ENCODE measurements around the gene PCDHA8. TPM values are rescaled to one million over a fixed set of nuclear protein-coding genes. Genes with fewer than 3 reads are reported as not detected.

PCDHA8 gene
- total and polyA plus RNA-seq, 2 of the 13 experiments (the other 11 are each of a cell fraction or from before 2014, with no cell fraction given) = 0.03 to 0.11 TPM

DNA sequence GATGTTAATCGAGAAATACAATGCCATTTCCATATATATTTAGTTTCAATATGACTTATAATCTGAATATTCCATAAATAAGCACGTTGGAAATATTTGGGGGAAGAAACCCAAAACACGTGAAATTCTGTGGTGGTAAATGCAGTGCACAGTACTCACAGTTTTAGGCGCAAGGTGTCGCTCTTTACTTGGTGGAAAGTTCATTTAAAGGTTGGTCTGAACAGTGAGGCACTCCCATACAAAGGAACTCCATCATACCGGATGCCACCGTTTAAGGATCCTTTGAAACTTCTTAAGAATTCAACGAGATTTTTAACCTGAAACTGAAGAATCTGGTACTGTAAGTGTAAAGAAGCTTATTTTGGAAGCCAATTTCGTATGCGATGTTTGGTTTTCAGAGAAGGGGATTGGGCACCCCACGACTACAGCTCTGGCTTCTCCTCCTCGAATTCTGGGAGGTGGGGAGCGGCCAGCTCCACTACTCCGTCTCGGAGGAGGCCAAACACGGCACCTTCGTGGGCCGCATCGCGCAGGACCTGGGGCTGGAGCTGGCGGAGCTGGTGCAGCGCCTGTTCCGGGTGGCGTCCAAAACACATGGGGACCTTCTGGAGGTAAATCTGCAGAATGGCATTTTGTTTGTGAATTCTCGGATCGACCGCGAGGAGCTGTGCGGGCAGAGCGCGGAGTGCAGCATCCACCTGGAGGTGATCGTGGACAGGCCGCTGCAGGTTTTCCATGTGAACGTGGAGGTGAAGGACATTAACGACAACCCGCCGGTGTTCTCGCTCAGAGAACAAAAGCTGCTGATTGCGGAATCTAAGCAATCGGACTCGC, 28.0 kb downstream of the PCDHA8 start, which contains the start of gene PCDHA11 (continued):
- TF ChIP-seq GABPB1 (CRISPR knock-in tag; IDR thresholded peaks at IDR 0.05) (peak; percentile 38; the same call in 1 of the 2 replicates), GATAD1 (CRISPR knock-in tag; IDR thresholded peaks at IDR 0.05) (no peak), HES4 (CRISPR knock-in tag; IDR thresholded peaks at IDR 0.05; ENCODE audit: borderline replicate concordance) (no peak), ARHGAP35 (CRISPR knock-in tag; IDR thresholded peaks at IDR 0.05; ENCODE audit: borderline replicate concordance) (no peak), BORCS8-MEF2B (CRISPR knock-in tag; IDR thresholded peaks at IDR 0.05) (no peak), CEBPG (CRISPR knock-in tag; IDR thresholded peaks at IDR 0.05) (peak; percentile 77), ZNF776 (CRISPR knock-in tag; IDR thresholded peaks at IDR 0.05) (no peak), RFX3 (CRISPR knock-in tag; IDR thresholded peaks at IDR 0.05) (no peak), TMF1 (CRISPR knock-in tag; IDR thresholded peaks at IDR 0.05; ENCODE audit: low read depth) (no peak), JARID2 (CRISPR knock-in tag; IDR thresholded peaks at IDR 0.05; ENCODE audit: insufficient replicate concordance) (no peak), ZNF263 (CRISPR knock-in tag; IDR thresholded peaks at IDR 0.05) (no peak), BRD4 (CRISPR knock-in tag; IDR thresholded peaks at IDR 0.05) (no peak), CBX5 (CRISPR knock-in tag; IDR thresholded peaks at IDR 0.05; ENCODE audit: borderline replicate concordance) (no peak), NFRKB (IDR thresholded peaks at IDR 0.05) (no peak), ELF1 (CRISPR knock-in tag; IDR thresholded peaks at IDR 0.05) (no peak), NCOA5 (CRISPR knock-in tag; IDR thresholded peaks at IDR 0.05) (no peak), SNAI1 (CRISPR knock-in tag; IDR thresholded peaks at IDR 0.05; ENCODE audit: borderline replicate concordance) (no peak)
- TF ChIP-seq, protein P1, sequence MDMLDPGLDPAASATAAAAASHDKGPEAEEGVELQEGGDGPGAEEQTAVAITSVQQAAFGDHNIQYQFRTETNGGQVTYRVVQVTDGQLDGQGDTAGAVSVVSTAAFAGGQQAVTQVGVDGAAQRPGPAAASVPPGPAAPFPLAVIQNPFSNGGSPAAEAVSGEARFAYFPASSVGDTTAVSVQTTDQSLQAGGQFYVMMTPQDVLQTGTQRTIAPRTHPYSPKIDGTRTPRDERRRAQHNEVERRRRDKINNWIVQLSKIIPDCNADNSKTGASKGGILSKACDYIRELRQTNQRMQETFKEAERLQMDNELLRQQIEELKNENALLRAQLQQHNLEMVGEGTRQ (IDR thresholded peaks at IDR 0.05; ENCODE audit: low read depth, low read length) = no peak
- TF ChIP-seq, protein P1 (CRISPR knock-in tag; IDR thresholded peaks at IDR 0.05; ENCODE audit: borderline replicate concordance) = no peak
- TF ChIP-seq, protein P2, sequence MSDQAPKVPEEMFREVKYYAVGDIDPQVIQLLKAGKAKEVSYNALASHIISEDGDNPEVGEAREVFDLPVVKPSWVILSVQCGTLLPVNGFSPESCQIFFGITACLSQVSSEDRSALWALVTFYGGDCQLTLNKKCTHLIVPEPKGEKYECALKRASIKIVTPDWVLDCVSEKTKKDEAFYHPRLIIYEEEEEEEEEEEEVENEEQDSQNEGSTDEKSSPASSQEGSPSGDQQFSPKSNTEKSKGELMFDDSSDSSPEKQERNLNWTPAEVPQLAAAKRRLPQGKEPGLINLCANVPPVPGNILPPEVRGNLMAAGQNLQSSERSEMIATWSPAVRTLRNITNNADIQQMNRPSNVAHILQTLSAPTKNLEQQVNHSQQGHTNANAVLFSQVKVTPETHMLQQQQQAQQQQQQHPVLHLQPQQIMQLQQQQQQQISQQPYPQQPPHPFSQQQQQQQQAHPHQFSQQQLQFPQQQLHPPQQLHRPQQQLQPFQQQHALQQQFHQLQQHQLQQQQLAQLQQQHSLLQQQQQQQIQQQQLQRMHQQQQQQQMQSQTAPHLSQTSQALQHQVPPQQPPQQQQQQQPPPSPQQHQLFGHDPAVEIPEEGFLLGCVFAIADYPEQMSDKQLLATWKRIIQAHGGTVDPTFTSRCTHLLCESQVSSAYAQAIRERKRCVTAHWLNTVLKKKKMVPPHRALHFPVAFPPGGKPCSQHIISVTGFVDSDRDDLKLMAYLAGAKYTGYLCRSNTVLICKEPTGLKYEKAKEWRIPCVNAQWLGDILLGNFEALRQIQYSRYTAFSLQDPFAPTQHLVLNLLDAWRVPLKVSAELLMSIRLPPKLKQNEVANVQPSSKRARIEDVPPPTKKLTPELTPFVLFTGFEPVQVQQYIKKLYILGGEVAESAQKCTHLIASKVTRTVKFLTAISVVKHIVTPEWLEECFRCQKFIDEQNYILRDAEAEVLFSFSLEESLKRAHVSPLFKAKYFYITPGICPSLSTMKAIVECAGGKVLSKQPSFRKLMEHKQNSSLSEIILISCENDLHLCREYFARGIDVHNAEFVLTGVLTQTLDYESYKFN (CRISPR knock-in tag; conservative IDR thresholded peaks at IDR 0.05) = no peak
- TF ChIP-seq, protein P3, sequence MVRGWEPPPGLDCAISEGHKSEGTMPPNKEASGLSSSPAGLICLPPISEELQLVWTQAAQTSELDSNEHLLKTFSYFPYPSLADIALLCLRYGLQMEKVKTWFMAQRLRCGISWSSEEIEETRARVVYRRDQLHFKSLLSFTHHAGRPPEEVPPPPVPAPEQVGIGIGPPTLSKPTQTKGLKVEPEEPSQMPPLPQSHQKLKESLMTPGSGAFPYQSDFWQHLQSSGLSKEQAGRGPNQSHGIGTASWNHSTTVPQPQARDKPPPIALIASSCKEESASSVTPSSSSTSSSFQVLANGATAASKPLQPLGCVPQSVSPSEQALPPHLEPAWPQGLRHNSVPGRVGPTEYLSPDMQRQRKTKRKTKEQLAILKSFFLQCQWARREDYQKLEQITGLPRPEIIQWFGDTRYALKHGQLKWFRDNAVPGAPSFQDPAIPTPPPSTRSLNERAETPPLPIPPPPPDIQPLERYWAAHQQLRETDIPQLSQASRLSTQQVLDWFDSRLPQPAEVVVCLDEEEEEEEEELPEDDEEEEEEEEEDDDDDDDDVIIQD (CRISPR knock-in tag; IDR thresholded peaks at IDR 0.05; ENCODE audit: low read depth) = no peak
- TF ChIP-seq, protein P4, sequence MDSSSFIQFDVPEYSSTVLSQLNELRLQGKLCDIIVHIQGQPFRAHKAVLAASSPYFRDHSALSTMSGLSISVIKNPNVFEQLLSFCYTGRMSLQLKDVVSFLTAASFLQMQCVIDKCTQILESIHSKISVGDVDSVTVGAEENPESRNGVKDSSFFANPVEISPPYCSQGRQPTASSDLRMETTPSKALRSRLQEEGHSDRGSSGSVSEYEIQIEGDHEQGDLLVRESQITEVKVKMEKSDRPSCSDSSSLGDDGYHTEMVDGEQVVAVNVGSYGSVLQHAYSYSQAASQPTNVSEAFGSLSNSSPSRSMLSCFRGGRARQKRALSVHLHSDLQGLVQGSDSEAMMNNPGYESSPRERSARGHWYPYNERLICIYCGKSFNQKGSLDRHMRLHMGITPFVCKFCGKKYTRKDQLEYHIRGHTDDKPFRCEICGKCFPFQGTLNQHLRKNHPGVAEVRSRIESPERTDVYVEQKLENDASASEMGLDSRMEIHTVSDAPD (CRISPR knock-in tag; IDR thresholded peaks at IDR 0.05) = no peak

Measured in HepG2 (cell line).